Pancreas (tissue), 10 donors: ENCODE results near the gene PRKCE. TPM values are rescaled to one million over a fixed set of nuclear protein-coding genes. Genes with fewer than 3 reads are reported as not detected.

ENCODE experiments used
- ATAC-seq, 4 donors: fragments of 200-7000 bp; cut with Tn5 transposase; one replicate each; pipeline versions ENCODE4 v1.8.0 to v1.9.1; 2020; ENCODE audit warnings: mild to moderate bottlenecking in 4 of 4, moderate library complexity in 4 of 4
- DNase-seq, 6 donors: peaks; one replicate each; pipeline ENCODE4 v3.0.0-alpha.2; 2020
- FAIRE-seq: peaks from 2 replicates; lab custom pipeline; 2012; peaks lifted over from hg19 to GRCh38; lab: Jason Lieb, UNC
- H3K27ac ChIP-seq, 4 donors: fragments of 200-600 bp; sonication (generic); 1 replicate in 3 of 4; 2 replicates in 1 of 4; pipeline versions ENCODE4 v1.5.0 to v1.8.0; 2020
- H3K27me3 ChIP-seq, 4 donors: fragments of 200-600 bp; one replicate each; pipeline ENCODE4 v1.8.0; 2021
- H3K36me3 ChIP-seq, 3 donors: fragments of 200-600 bp; sonication (generic) in 1 of 3; one replicate each; pipeline versions ENCODE4 v1.5.0 to v1.8.0; 2020 to 2021
- H3K4me1 ChIP-seq, 3 donors: fragments of 200-600 bp; one replicate each; pipeline ENCODE4 v1.8.0; 2021
- H3K4me3 ChIP-seq, 4 donors: fragments of 200-600 bp; sonication (generic) in 2 of 4; one replicate each; pipeline versions ENCODE4 v1.5.0 to v1.8.0; 2020 to 2021
- H3K9me3 ChIP-seq, 4 donors: fragments of 200-600 bp; one replicate each; pipeline ENCODE4 v1.8.0; 2021
- WGBS, 2 donors: extraction: QIAGEN DNeasy Blood & Tissue Kit; methylation state at CpG; one replicate each; pipeline ENCODE4 v1.1.7; 2013; 5-methylcytosine and 5-hydroxymethylcytosine counted together
- intact Hi-C, 3 donors: fragments of 100-400 bp; cut with DNase I; formaldehyde crosslinking; loops; one replicate each; pipeline versions ENCODE4 v1.11.1 to v1.14.2; 2022
- polyA plus RNA-seq, 2 donors: library from polyadenylated mRNA; stranded (reverse); fragments of 200-250 nt; gene quantifications; one replicate each; pipeline ENCODE4 v1.2.3, GENCODE V29; 2013
- total RNA-seq, 6 donors: library from RNA; stranded (reverse); fragmentation: NEBNext Ultra II Directional in 4 of 6; extraction: Animal tissue kit (Norgen Biotek cat#: 25700) in 4 of 6; gene quantifications; one replicate each; pipeline versions ENCODE4 v1.2.1 to v1.2.4, GENCODE V29; 2021 to 2023
- TF ChIP-seq, protein P1 (sequence below), 4 donors: fragments of 200-600 bp; sonication (generic) in 3 of 4; IDR thresholded peaks; one replicate each; pipeline versions ENCODE4 v1.5.0 to v1.8.0; 2021; ENCODE audit warnings: antibody characterized with exemption in 4 of 4
- donor health status: healthy with polysubstance abuse.
- donor health status: DM: no; HTN: no; CAD: no; lungs with moderate emphysema.
- donor health status: DM: no; HTN: no; CAD: no.
- donor health status: control.
- donor health status: control.
- donor health status: Bipolar disorder and iron deficiency.
- donor health status: DM: yes; HTN: yes; CAD: no.
- donor health status: DM: no; HTN: no; CAD: no.
- donor health status: DM: no; HTN: no; CAD: no.
- donor health status: DM: yes; HTN: yes; CAD: no.

The PRKCE gene
- total and polyA plus RNA-seq, 8 donors: 4.0 to 19.4 (median 10.0) TPM

DNA sequence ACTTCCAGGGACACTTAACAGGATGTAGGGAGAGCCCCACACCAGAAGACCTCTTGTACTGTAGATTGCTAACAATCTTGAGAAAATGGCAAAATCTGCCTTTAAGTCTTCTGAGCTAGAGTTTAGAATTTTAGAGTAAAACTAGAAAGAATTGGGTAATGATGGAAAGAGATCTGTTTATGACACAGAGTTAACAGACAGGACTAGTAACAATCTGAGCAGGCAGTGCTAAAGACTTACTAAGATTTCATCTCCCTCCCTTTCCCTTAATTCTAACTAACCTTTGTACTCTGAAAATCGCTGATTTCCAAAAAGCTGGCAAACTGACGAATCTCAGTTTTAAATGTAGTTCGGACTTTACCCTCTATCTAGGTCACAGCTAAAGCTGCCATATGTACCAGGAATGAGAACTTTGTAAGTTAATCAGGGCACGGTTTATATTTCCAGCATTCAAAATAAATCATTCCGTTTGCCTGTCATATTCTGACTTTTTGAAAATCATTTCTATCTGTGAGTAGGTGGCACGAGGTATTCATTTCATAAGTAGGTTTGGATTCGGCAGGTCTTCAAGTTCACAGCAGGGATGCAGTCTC is 389.2 kb downstream of the PRKCE start:
- no peak for DNase-seq
- no peaks in the 10 kb centered on the region for H3K9me3 ChIP-seq
- ATAC-seq: peak in 3 of 4 donors; percentile 21 to 33 (median 30)
- intact Hi-C loops: no loop called here
- peaks cover 23 to 31% (median 28%) of the 10 kb centered on the region in 3 donors for H3K4me1 ChIP-seq
- TF ChIP-seq, protein P1, sequence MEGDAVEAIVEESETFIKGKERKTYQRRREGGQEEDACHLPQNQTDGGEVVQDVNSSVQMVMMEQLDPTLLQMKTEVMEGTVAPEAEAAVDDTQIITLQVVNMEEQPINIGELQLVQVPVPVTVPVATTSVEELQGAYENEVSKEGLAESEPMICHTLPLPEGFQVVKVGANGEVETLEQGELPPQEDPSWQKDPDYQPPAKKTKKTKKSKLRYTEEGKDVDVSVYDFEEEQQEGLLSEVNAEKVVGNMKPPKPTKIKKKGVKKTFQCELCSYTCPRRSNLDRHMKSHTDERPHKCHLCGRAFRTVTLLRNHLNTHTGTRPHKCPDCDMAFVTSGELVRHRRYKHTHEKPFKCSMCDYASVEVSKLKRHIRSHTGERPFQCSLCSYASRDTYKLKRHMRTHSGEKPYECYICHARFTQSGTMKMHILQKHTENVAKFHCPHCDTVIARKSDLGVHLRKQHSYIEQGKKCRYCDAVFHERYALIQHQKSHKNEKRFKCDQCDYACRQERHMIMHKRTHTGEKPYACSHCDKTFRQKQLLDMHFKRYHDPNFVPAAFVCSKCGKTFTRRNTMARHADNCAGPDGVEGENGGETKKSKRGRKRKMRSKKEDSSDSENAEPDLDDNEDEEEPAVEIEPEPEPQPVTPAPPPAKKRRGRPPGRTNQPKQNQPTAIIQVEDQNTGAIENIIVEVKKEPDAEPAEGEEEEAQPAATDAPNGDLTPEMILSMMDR (IDR thresholded peaks at IDR 0.05): no peak
- WGBS, 2 donors: 42 to 43% methylated on average over 7 of the region's 7 CpGs
- no peak for FAIRE-seq
- H3K27ac ChIP-seq: peak overlapping the region in 1 of 4 donors; percentile 64
- no peaks in the 10 kb centered on the region for H3K36me3 ChIP-seq
- H3K27me3 ChIP-seq: no peaks in the 10 kb centered on the region
- H3K4me3 ChIP-seq: no peak overlapping the region

DNA sequence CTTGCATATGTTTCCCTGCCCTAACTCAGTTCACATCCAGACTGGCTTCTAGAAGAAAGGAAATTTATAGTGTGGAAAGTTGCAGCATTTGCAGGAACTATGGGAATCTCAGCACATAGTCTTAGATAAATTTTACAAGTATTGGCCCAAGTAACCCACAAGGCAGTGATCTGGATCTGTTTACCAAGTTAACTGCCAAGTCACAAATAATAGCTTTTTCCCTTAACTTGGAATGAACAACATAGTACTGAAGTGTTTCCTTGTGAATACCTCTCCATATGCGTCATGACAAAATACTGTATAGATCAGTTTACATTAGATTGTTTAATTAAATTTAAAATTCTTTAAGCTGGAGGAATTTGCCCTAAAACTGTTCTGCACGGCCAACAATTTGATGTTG is 390.0 kb downstream of the PRKCE start:
- WGBS, 2 donors: 46 to 52% methylated on average over 2 of the region's 2 CpGs
- DNase-seq: no peak
- intact Hi-C loops: no loop called here
- Histone ChIP-seq H3K4me3 (no peak overlapping the region), H3K27ac (peak overlapping the region in 1 of 4 donors; percentile 64), H3K27me3 (no peaks in the 10 kb centered on the region), H3K36me3 (no peaks in the 10 kb centered on the region), H3K4me1 (peaks cover 23 to 31% (median 28%) of the 10 kb centered on the region in 3 donors), H3K9me3 (no peaks in the 10 kb centered on the region)
- TF ChIP-seq, protein P1 (IDR thresholded peaks at IDR 0.05): no peak
- no peak for FAIRE-seq
- peak in 3 of 4 donors; percentile 17 to 27 (median 26) for ATAC-seq

DNA sequence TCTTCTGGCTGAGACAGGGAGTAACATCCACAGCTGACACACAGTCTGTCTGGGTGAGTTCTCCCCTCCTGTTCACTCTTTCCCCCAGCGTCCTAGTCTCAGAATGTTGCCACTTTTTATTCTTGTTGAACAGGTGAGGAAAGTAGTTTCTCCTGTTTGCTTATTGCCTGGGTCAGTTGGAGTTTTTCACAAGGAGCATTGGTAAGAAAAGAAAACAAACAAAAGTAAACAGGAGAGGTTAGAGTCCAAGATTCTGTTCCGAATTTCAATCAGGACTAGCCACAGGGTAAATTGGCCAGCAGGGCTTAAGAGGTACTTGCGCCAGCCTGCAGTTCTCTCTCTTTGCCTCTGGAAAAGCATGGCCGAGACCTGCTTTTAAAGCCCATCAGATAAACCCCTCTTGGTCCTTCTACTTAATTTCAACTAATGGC is 390.7 kb downstream of the PRKCE start:
- TF ChIP-seq, protein P1 (IDR thresholded peaks at IDR 0.05): no peak
- FAIRE-seq: no peak
- peak; percentile 55 to 83 (median 75) for ATAC-seq
- WGBS, 2 donors: 35% methylated on average over 4 of the region's 4 CpGs
- Histone ChIP-seq H3K36me3 (no peaks in the 10 kb centered on the region), H3K27me3 (no peaks in the 10 kb centered on the region), H3K27ac (peak overlapping the region in 1 of 4 donors; percentile 64), H3K9me3 (no peaks in the 10 kb centered on the region), H3K4me1 (peaks cover 23 to 31% (median 28%) of the 10 kb centered on the region in 3 donors), H3K4me3 (no peak overlapping the region)
- peak in 2 of 6 donors; percentile 14 to 23 for DNase-seq
- intact Hi-C loops: no loop called here

DNA sequence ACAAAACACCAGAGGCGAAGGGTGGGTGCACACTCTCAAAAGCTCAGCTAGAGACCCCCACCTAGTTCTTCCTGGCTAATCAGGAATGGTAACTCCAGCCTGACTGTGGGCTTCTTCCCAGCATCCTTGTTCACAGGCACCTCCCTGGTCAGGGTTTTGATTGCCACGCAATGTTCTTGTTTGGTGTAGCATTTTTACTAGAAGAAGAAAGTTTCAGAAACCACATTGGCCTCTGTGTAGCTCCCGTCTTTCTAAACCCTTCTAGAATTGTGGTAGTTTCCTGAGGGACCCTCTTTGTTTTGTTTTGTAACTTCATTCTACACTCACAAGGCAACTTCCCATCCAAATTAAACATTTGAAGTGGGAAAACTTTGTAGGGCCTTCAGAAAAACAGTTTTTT is 391.2 kb downstream of the PRKCE start:
- no peaks in the 10 kb centered on the region for H3K9me3 ChIP-seq
- no peak for DNase-seq
- TF ChIP-seq, protein P1 (IDR thresholded peaks at IDR 0.05): no peak
- FAIRE-seq: no peak
- intact Hi-C loops: no loop called here
- H3K4me1 ChIP-seq: peaks cover 23 to 31% (median 25%) of the 10 kb centered on the region in 3 donors
- peak overlapping the region in 1 of 4 donors; percentile 64 for H3K27ac ChIP-seq
- H3K36me3 ChIP-seq: no peaks in the 10 kb centered on the region
- ATAC-seq: no peak
- no peaks in the 10 kb centered on the region for H3K27me3 ChIP-seq
- 86 to 96% methylated on average over 3 of the region's 3 CpGs for WGBS, 2 donors
- no peak overlapping the region for H3K4me3 ChIP-seq

DNA sequence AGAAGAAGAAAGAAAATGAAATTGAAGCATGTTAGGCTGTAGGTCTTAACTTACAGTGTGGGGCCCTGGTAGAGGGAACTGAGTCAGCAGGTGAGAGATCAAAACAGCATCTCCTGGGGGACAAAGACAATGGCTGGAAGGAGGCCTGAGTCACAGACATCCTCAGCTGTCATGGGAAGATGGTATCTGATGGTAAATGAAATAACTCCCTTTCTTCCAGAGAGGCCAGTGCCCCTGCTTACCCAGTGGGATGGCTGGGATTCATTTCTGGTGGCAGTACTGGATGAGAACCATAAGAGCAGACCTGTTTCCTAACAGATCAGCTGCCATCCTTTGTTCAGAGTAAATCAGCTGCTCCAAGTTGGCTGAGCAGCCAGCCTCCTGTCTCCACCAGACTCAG is 394.4 kb downstream of the PRKCE start:
- Histone ChIP-seq H3K36me3 (no peaks in the 10 kb centered on the region), H3K4me1 (peaks cover 16 to 19% (median 17%) of the 10 kb centered on the region in 3 donors), H3K27ac (no peak overlapping the region), H3K27me3 (no peaks in the 10 kb centered on the region), H3K4me3 (no peak overlapping the region), H3K9me3 (no peaks in the 10 kb centered on the region)
- intact Hi-C loops: no loop called here
- DNase-seq (no peak), ATAC-seq (no peak), FAIRE-seq (no peak)
- TF ChIP-seq, protein P1 (IDR thresholded peaks at IDR 0.05): no peak
